GM12878 (cell line): ENCODE measurements around the gene HPCA. TPM values are rescaled to one million over a fixed set of nuclear protein-coding genes. Genes with fewer than 3 reads are reported as not detected.

Experiments used
- ATAC-seq: fragments of 200-7000 bp; cut with Tn5 transposase; 3 replicates; pipeline ENCODE4 v1.9.1; 2020; ENCODE audit warnings: mild to moderate bottlenecking, moderate library complexity
- BruUV-seq: library from RNA; stranded (reverse); fragments of 400-500 nt; replicated peaks from 2 replicates; lab custom pipeline; 2021; lab: Mats Ljungman, UMichigan
- CTCF ChIA-PET: fragments of 300-600 bp; sonication (Branson Sonifier 250); formaldehyde crosslinking; extraction: SDS; loops from one replicate; lab custom pipeline; 2021; ENCODE audit warnings: inconsistent platforms; lab: Yijun Ruan, JAX
- POLR2A ChIA-PET: fragments of 350-600 bp; formaldehyde crosslinking; extraction: SDS; loops from one replicate; lab custom pipeline; 2021; ENCODE audit warnings: inconsistent platforms; lab: Charles Lee
- RAD21 ChIA-PET: fragments of 300-600 bp; sonication (Branson Sonifier 250); formaldehyde crosslinking; loops from one replicate; lab custom pipeline; 2023; ENCODE audit warnings: antibody characterized with exemption; ENCODE audit not compliant: unreplicated experiment; lab: Charles Lee
- SMC1A ChIA-PET: fragments of 300-600 bp; sonication (Branson Sonifier 250); formaldehyde crosslinking; loops from one replicate; lab custom pipeline; 2023; ENCODE audit not compliant: unreplicated experiment, uncharacterized antibody; lab: Charles Lee
- DNase-seq: peaks from one replicate; pipeline ENCODE4 v3.0.0-alpha.2; 2011; ENCODE audit warnings: low read depth, low spot score
- FAIRE-seq: peaks from 3 replicates; lab custom pipeline; 2011; peaks lifted over from hg19 to GRCh38; lab: Jason Lieb, UNC
- H2AFZ ChIP-seq: 2 replicates; pipeline ENCODE4 v1.6.0; 2011; ENCODE audit warnings: low read depth, low read length, control low read depth; ENCODE audit not compliant: control insufficient read depth
- H3K27ac ChIP-seq: 2 replicates; pipeline ENCODE4 v1.5.1; 2011; ENCODE audit warnings: control low read depth; ENCODE audit not compliant: control insufficient read depth, insufficient read depth
- H3K27me3 ChIP-seq, 2 experiments: replicated peaks in 1 of 2; 2 replicates each; pipeline versions ENCODE4 v1.6.0 to v1.6.1; 2011; ENCODE audit warnings: low read length in 1 of 2; ENCODE audit not compliant: control insufficient read depth in 2 of 2, insufficient read depth in 2 of 2
- H3K36me3 ChIP-seq, 2 experiments: 2 replicates each; pipeline ENCODE4 v1.5.1; 2011; ENCODE audit warnings: low read length in 1 of 2; ENCODE audit not compliant: control insufficient read depth in 2 of 2, insufficient read depth in 2 of 2
- H3K4me1 ChIP-seq: 2 replicates; pipeline ENCODE4 v1.6.1; 2011; ENCODE audit warnings: mild to moderate bottlenecking, low read length, moderate library complexity, mixed read lengths; ENCODE audit not compliant: control insufficient read depth, insufficient read depth
- H3K4me2 ChIP-seq: 2 replicates; pipeline ENCODE4 v1.6.0; 2011; ENCODE audit warnings: control low read depth; ENCODE audit not compliant: control insufficient read depth, insufficient read depth
- H3K4me3 ChIP-seq: fragments of 200-600 bp; sonication (generic); 2 replicates; pipeline ENCODE4 v1.5.1; 2016
- H3K79me2 ChIP-seq: 2 replicates; pipeline ENCODE4 v1.6.0; 2011; ENCODE audit warnings: low read length; ENCODE audit not compliant: control insufficient read depth, insufficient read depth
- H3K9ac ChIP-seq: 2 replicates; pipeline ENCODE4 v1.8.0; 2011; ENCODE audit warnings: low read length, control low read depth, mixed read lengths; ENCODE audit not compliant: control insufficient read depth, insufficient read depth
- H3K9me3 ChIP-seq: replicated peaks from 3 replicates; pipeline ENCODE4 v1.5.1; 2011; ENCODE audit warnings: mild to moderate bottlenecking, low read length; ENCODE audit not compliant: control insufficient read depth, insufficient read depth
- H4K20me1 ChIP-seq: 2 replicates; pipeline ENCODE4 v1.6.0; 2011; ENCODE audit not compliant: control insufficient read depth, insufficient read depth
- BMI1 ChIP-seq: fragments of 450-650 bp; IDR thresholded peaks from 2 replicates; pipeline ENCODE4 v1.6.1; 2016; ENCODE audit warnings: mild to moderate bottlenecking, moderate library complexity, borderline replicate concordance
- CEBPB ChIP-seq, 2 experiments: fragments of 150-350 bp in 1 of 2; IDR thresholded peaks; 2 replicates each; pipeline ENCODE4 v1.6.1; 2012 to 2014; ENCODE audit warnings: low read depth in 2 of 2, low read length in 2 of 2, borderline replicate concordance in 1 of 2, inconsistent platforms in 1 of 2
- MEF2B ChIP-seq: fragments of 450-650 bp; IDR thresholded peaks from 2 replicates; pipeline ENCODE4 v1.6.1; 2018; ENCODE audit warnings: mild to moderate bottlenecking, moderate library complexity; ENCODE audit not compliant: partially characterized antibody, poor library complexity, severe bottlenecking
- MTA2 ChIP-seq: fragments of 450-650 bp; IDR thresholded peaks from 2 replicates; pipeline ENCODE4 v1.6.1; 2016; ENCODE audit warnings: low read depth, mild to moderate bottlenecking, moderate library complexity
- PAX5 ChIP-seq: IDR thresholded peaks from 2 replicates; pipeline ENCODE4 v1.6.1; 2011; ENCODE audit warnings: low read depth, low read length, borderline replicate concordance
- WGBS: methylation state at CpG from one replicate; pipeline ENCODE4 v1.1.6; 2016; ENCODE audit warnings: low lambda C conversion rate; ENCODE audit not compliant: insufficient replicate concordance, insufficient coverage; ENCODE audit errors: missing lambda C conversion rate; 5-methylcytosine and 5-hydroxymethylcytosine counted together
- in situ Hi-C: fragments of 300-500 bp; cut with MboI; formaldehyde crosslinking; loops from 9 replicates; pipeline ENCODE4 v1.14.3; 2018; ENCODE audit warnings: mixed read lengths
- intact Hi-C: fragments of 100-400 bp; cut with micrococcal nuclease; formaldehyde crosslinking; loops from one replicate; pipeline ENCODE4 v1.14.2; 2022; ENCODE audit not compliant: unreplicated experiment
- polyA plus RNA-seq, 11 experiments: library from polyadenylated mRNA; depleted of rRNA in 4 of 11; unstranded in 6 of 11; stranded (reverse) in 5 of 11; fragments of >200 nt; fragmentation: Nextera tagmentation in 4 of 11; fragmentation: Illumina TruSeq in 1 of 11; extraction: Ambion mirVana in 4 of 11; extraction: Trizol in 1 of 11; gene quantifications; 1 replicate in 1 of 11; 2 replicates in 10 of 11; pipeline versions ENCODE4 v1.2.1 to v1.2.3, GENCODE V29; 2011 to 2016; ENCODE audit warnings: inconsistent platforms in 2 of 11, missing spikeins in 2 of 11, low read depth in 1 of 11
- total RNA-seq, 4 experiments: library from RNA; depleted of rRNA in 3 of 4; stranded (reverse); fragments of >200 nt in 3 of 4; fragmentation: Illumina TruSeq in 1 of 4; extraction: Trizol in 1 of 4; gene quantifications; 2 replicates each; pipeline versions ENCODE4 v1.2.1 to v1.2.3, GENCODE V29; 2013 to 2021
- TF ChIP-seq, protein P1 (sequence below): fragments of 450-650 bp; IDR thresholded peaks from 2 replicates; pipeline ENCODE4 v1.6.1; 2017; ENCODE audit warnings: mild to moderate bottlenecking, low read depth, inconsistent platforms; ENCODE audit not compliant: poor library complexity, severe bottlenecking
- TF ChIP-seq, protein P2 (sequence below): fragments of 450-650 bp; IDR thresholded peaks from 2 replicates; pipeline ENCODE4 v1.6.1; 2017; ENCODE audit warnings: low read depth, mild to moderate bottlenecking, moderate library complexity
- TF ChIP-seq, protein P3 (sequence below): IDR thresholded peaks from 2 replicates; pipeline ENCODE4 v1.6.1; 2011; ENCODE audit warnings: low read depth, mild to moderate bottlenecking, low read length, moderate library complexity, borderline replicate concordance; ENCODE audit errors: extremely low read depth
- TF ChIP-seq, protein P4 (sequence below): fragments of 450-650 bp; formaldehyde crosslinking; IDR thresholded peaks from 2 replicates; pipeline ENCODE4 v1.4.0; 2022; ENCODE audit warnings: mild to moderate bottlenecking, moderate library complexity
- TF ChIP-seq, protein P5 (sequence below): fragments of 450-650 bp; IDR thresholded peaks from 2 replicates; pipeline ENCODE4 v1.6.1; 2016; ENCODE audit warnings: mild to moderate bottlenecking

The HPCA gene
- total and polyA plus RNA-seq, 10 of the 15 experiments (the other 5 are each of a cell fraction or from before 2014, with no cell fraction given) = 0.11 TPM; not detected in 9

DNA sequence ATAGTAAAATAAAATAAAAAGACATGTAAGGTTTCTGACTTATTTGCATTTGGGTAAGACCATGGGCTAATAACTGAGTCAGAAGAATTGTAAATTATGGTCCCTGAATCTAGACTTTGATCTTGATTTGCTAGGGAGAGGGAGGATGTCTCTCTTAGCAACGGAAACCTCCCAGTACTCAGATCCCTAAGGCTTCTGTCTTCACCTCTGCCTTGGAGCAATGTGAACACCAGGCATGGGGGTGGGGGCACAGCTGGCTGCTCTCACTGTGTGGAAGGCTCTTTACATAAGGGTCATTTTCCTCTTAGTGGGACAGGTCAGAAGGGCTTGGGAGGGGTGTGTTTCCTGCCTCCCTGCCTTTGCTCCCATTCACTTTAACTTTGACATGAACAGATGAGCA, 31.9 kb downstream of the HPCA start:
- ChIA-PET SMC1A (no interaction called here), CTCF (interaction anchor here (1.3 to 1.9 kb wide), 4 partner anchors 16 to 169 kb away, joined by 3 to 8 read pairs (median 6); no protein-coding TSS in a partner anchor), POLR2A (interaction anchor here (0.6 to 0.9 kb wide), 2 partner anchors 19 to 83 kb away, joined by 3 read pairs; no protein-coding TSS in a partner anchor), RAD21 (interaction anchor here (1.2 kb wide), 1 partner anchor 17 kb away, joined by 3 read pairs; no protein-coding TSS in a partner anchor)
- no peak overlapping the region for H3K9ac ChIP-seq
- no peak overlapping the region for H3K4me2 ChIP-seq
- no peaks in the 10 kb centered on the region for H3K79me2 ChIP-seq
- no TSS peak for BruUV-seq
- in situ Hi-C loops (no loop called here), intact Hi-C loops (no loop called here)
- FAIRE-seq (no peak), DNase-seq (no peak), ATAC-seq (no peak)
- H2AFZ ChIP-seq = no peak overlapping the region
- no peaks in the 10 kb centered on the region for H3K36me3 ChIP-seq
- H3K4me1 ChIP-seq = no peaks in the 10 kb centered on the region; the same call in 1 of the 2 replicates
- 6% methylated on average over 1 of the region's 1 CpG for WGBS
- no peaks in the 10 kb centered on the region for H3K27me3 ChIP-seq
- no peak overlapping the region for H3K4me3 ChIP-seq
- TF ChIP-seq MEF2B = no peak
- no peak for TF ChIP-seq CEBPB (IDR thresholded peaks at IDR 0.05; ENCODE audit: borderline replicate concordance in 1 of 2, low read depth in 2 of 2, low read length in 2 of 2)
- TF ChIP-seq, protein P1, sequence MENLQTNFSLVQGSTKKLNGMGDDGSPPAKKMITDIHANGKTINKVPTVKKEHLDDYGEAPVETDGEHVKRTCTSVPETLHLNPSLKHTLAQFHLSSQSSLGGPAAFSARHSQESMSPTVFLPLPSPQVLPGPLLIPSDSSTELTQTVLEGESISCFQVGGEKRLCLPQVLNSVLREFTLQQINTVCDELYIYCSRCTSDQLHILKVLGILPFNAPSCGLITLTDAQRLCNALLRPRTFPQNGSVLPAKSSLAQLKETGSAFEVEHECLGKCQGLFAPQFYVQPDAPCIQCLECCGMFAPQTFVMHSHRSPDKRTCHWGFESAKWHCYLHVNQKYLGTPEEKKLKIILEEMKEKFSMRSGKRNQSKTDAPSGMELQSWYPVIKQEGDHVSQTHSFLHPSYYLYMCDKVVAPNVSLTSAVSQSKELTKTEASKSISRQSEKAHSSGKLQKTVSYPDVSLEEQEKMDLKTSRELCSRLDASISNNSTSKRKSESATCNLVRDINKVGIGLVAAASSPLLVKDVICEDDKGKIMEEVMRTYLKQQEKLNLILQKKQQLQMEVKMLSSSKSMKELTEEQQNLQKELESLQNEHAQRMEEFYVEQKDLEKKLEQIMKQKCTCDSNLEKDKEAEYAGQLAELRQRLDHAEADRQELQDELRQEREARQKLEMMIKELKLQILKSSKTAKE = no peak
- TF ChIP-seq, protein P2, sequence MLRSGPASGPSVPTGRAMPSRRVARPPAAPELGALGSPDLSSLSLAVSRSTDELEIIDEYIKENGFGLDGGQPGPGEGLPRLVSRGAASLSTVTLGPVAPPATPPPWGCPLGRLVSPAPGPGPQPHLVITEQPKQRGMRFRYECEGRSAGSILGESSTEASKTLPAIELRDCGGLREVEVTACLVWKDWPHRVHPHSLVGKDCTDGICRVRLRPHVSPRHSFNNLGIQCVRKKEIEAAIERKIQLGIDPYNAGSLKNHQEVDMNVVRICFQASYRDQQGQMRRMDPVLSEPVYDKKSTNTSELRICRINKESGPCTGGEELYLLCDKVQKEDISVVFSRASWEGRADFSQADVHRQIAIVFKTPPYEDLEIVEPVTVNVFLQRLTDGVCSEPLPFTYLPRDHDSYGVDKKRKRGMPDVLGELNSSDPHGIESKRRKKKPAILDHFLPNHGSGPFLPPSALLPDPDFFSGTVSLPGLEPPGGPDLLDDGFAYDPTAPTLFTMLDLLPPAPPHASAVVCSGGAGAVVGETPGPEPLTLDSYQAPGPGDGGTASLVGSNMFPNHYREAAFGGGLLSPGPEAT = no peak
- TF ChIP-seq MTA2 = no peak
- TF ChIP-seq, protein P3, sequence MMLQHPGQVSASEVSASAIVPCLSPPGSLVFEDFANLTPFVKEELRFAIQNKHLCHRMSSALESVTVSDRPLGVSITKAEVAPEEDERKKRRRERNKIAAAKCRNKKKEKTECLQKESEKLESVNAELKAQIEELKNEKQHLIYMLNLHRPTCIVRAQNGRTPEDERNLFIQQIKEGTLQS = no peak
- no peak for TF ChIP-seq BMI1
- TF ChIP-seq, protein P4, sequence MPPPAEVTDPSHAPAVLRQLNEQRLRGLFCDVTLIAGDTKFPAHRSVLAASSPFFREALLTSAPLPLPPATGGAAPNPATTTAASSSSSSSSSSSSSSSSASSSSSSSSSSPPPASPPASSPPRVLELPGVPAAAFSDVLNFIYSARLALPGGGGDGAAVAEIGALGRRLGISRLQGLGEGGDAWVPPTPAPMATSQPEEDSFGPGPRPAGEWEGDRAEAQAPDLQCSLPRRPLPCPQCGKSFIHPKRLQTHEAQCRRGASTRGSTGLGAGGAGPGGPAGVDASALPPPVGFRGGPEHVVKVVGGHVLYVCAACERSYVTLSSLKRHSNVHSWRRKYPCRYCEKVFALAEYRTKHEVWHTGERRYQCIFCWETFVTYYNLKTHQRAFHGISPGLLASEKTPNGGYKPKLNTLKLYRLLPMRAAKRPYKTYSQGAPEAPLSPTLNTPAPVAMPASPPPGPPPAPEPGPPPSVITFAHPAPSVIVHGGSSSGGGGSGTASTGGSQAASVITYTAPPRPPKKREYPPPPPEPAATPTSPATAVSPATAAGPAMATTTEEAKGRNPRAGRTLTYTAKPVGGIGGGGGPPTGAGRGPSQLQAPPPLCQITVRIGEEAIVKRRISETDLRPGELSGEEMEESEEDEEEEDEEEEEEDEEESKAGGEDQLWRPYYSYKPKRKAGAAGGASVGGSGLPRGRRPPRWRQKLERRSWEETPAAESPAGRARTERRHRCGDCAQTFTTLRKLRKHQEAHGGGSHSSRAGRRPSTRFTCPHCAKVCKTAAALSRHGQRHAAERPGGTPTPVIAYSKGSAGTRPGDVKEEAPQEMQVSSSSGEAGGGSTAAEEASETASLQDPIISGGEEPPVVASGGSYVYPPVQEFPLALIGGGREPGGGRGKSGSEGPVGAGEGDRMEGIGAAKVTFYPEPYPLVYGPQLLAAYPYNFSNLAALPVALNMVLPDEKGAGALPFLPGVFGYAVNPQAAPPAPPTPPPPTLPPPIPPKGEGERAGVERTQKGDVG (CRISPR knock-in tag) = no peak
- TF ChIP-seq PAX5 = no peak
- TF ChIP-seq, protein P5, sequence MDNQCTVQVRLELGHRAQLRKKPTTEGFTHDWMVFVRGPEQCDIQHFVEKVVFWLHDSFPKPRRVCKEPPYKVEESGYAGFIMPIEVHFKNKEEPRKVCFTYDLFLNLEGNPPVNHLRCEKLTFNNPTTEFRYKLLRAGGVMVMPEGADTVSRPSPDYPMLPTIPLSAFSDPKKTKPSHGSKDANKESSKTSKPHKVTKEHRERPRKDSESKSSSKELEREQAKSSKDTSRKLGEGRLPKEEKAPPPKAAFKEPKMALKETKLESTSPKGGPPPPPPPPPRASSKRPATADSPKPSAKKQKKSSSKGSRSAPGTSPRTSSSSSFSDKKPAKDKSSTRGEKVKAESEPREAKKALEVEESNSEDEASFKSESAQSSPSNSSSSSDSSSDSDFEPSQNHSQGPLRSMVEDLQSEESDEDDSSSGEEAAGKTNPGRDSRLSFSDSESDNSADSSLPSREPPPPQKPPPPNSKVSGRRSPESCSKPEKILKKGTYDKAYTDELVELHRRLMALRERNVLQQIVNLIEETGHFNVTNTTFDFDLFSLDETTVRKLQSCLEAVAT = no peak
- no peak overlapping the region for H3K27ac ChIP-seq
- no peaks in the 10 kb centered on the region for H4K20me1 ChIP-seq
- H3K9me3 ChIP-seq = no peaks in the 10 kb centered on the region; the same call in 2 of the 3 replicates
